ENCODE results near the gene XPC.

Gene XPC

GRCh38 chr3:14169871-14170270 lies 8.5 kb downstream of the XPC start:
- DNase-seq (ENCODE audit: low spot score): no peak

- no peak for DNase-seq (ENCODE audit: low spot score)
Observed at GRCh38 chr3:14169435-14169834, 9.0 kb downstream of the XPC start.

- no peak for DNase-seq (ENCODE audit: low spot score)
Observed at GRCh38 chr3:14166877-14167603, 11.4 kb downstream of the XPC start.

GRCh38 chr3:14162178-14162577 lies 16.2 kb downstream of the XPC start:
- no peak for DNase-seq (ENCODE audit: low spot score)

- no peak for DNase-seq (ENCODE audit: low spot score)
Observed at GRCh38 chr3:14161282-14161681, 17.1 kb downstream of the XPC start.

- DNase-seq (ENCODE audit: low spot score): no peak
Observed at GRCh38 chr3:14159426-14159825, 19.0 kb downstream of the XPC start.

- no peak for DNase-seq (ENCODE audit: low spot score)
Observed at GRCh38 chr3:14158370-14158769, 20.0 kb downstream of the XPC start.

- no peak for DNase-seq (ENCODE audit: low spot score)
Observed at GRCh38 chr3:14157951-14158350, 20.4 kb downstream of the XPC start.

- DNase-seq (ENCODE audit: low spot score): no peak
Observed at GRCh38 chr3:14156843-14157561, 21.4 kb downstream of the XPC start.

GRCh38 chr3:14156201-14156600 lies 22.2 kb downstream of the XPC start:
- no peak for DNase-seq (ENCODE audit: low spot score)

- no peak for DNase-seq (ENCODE audit: low spot score)
Observed at GRCh38 chr3:14154895-14155440, 23.4 kb downstream of the XPC start.

- DNase-seq (ENCODE audit: low spot score): no peak
Observed at GRCh38 chr3:14154276-14154675, 24.1 kb downstream of the XPC start.

- no peak for DNase-seq (ENCODE audit: low spot score)
Observed at GRCh38 chr3:14153663-14154062, 24.7 kb downstream of the XPC start.

GRCh38 chr3:14152963-14153355 lies 25.4 kb downstream of the XPC start:
- DNase-seq (ENCODE audit: low spot score): no peak

GRCh38 chr3:14152233-14152962 lies 26.0 kb downstream of the XPC start:
- no peak for DNase-seq (ENCODE audit: low spot score)

GRCh38 chr3:14151471-14152083 lies 26.8 kb downstream of the XPC start:
- no peak for DNase-seq (ENCODE audit: low spot score)

- DNase-seq (ENCODE audit: low spot score): no peak
Observed at GRCh38 chr3:14150491-14151230, 27.7 kb downstream of the XPC start.

GRCh38 chr3:14150078-14150477 lies 28.3 kb downstream of the XPC start:
- DNase-seq (ENCODE audit: low spot score): peak; percentile 24

GRCh38 chr3:14148041-14148985 lies 30.1 kb downstream of the XPC start:
- DNase-seq (ENCODE audit: low spot score): peak; percentile 59

- DNase-seq (ENCODE audit: low spot score): no peak
Observed at GRCh38 chr3:14147617-14148016, 30.8 kb downstream of the XPC start.
